ENCODE measurements around the gene NRSN2. TPM values are rescaled to one million over a fixed set of nuclear protein-coding genes. Genes with fewer than 3 reads are reported as not detected.
"Not testable (repeated sequence)": the region's sequence is repeated elsewhere in the genome, so short reads cannot be mapped to it uniquely, and the experiment has no call there.

Gene NRSN2
- total and polyA plus RNA-seq, 7 experiments from 2014 or later, result 0.24 to 2.1 (median 1.3) TPM

- CTCF ChIA-PET, result interaction anchor here (1.0 kb wide), 1 partner anchor 28 kb away, joined by 3 read pairs; no protein-coding TSS in a partner anchor
- H3K4me3 Mint-ChIP-seq, result no peak overlapping the region
- H3K27ac Mint-ChIP-seq, result peak overlapping the region in 1 of 9 donors; percentile 28
- DNase-seq, result no peak
- no peaks in the 10 kb centered on the region for H3K9me3 Mint-ChIP-seq
- peaks cover 0 to 7% (median 0%) of the 10 kb centered on the region in 5 donors for H3K27me3 Mint-ChIP-seq
- no peak for ATAC-seq
- Histone ChIP-seq H3K9me3 (ENCODE audit: control insufficient read depth in 2 of 3, low read length in 3 of 3) (no peaks in the 10 kb centered on the region), H3K4me3 (ENCODE audit: low read length) (no peak overlapping the region), H3K4me1 (ENCODE audit: control insufficient read depth in 2 of 2, insufficient read depth in 2 of 2, low read length in 2 of 2) (no peaks in the 10 kb centered on the region), H3K27ac (ENCODE audit: low read depth, low read length) (no peak overlapping the region), H3K36me3 (ENCODE audit: control insufficient read depth in 2 of 3, insufficient read depth in 3 of 3, low read length in 3 of 3) (no peaks in the 10 kb centered on the region), H3K27me3 (ENCODE audit: control insufficient read depth in 2 of 2, insufficient read depth in 2 of 2, low read length in 2 of 2) (no peaks in the 10 kb centered on the region)
- peaks cover 0 to 25% (median 8%) of the 10 kb centered on the region in 7 donors for H3K4me1 Mint-ChIP-seq
- POLR2A ChIA-PET, result interaction anchor here (0.7 kb wide), 1 partner anchor 119 kb away, joined by 3 read pairs; no protein-coding TSS in a partner anchor
- intact Hi-C loops (cut with micrococcal nuclease), result no loop called here
- no peaks in the 10 kb centered on the region for H3K36me3 Mint-ChIP-seq
These were observed 28.5 kb downstream of the NRSN2 start for GRCh38 chr20:375265-375889.

- ATAC-seq (no peak), DNase-seq (no peak)
- H3K4me1 ChIP-seq (ENCODE audit: control insufficient read depth in 2 of 2, insufficient read depth in 2 of 2, low read length in 2 of 2), result no peaks in the 10 kb centered on the region
- Mint-ChIP-seq H3K27ac (peak overlapping the region in 1 of 9 donors; percentile 46), H3K9me3 (no peaks in the 10 kb centered on the region), H3K4me3 (no peak overlapping the region), H3K27me3 (peaks cover 0 to 7% (median 0%) of the 10 kb centered on the region in 5 donors), H3K4me1 (peaks cover 0 to 25% (median 8%) of the 10 kb centered on the region in 7 donors), H3K36me3 (no peaks in the 10 kb centered on the region)
- H3K27ac ChIP-seq (ENCODE audit: low read depth, low read length), result no peak overlapping the region
- POLR2A ChIA-PET, result no interaction called here
- H3K4me3 ChIP-seq (ENCODE audit: low read length), result no peak overlapping the region
- peaks cover 0 to 3% (median 0%) of the 10 kb centered on the region in 3 experiments for H3K36me3 ChIP-seq (ENCODE audit: control insufficient read depth in 2 of 3, insufficient read depth in 3 of 3, low read length in 3 of 3)
- intact Hi-C loops (cut with micrococcal nuclease), result no loop called here
- no peaks in the 10 kb centered on the region for H3K27me3 ChIP-seq (ENCODE audit: control insufficient read depth in 2 of 2, insufficient read depth in 2 of 2, low read length in 2 of 2)
- H3K9me3 ChIP-seq (ENCODE audit: control insufficient read depth in 2 of 3, low read length in 3 of 3), result no peaks in the 10 kb centered on the region
- CTCF ChIA-PET, result interaction anchor here (1.0 kb wide), 1 partner anchor 27 kb away, joined by 3 read pairs; no protein-coding TSS in a partner anchor
These were observed 29.2 kb downstream of the NRSN2 start for GRCh38 chr20:376089-376488.

GRCh38 chr20:376750-377149 lies 29.8 kb downstream of the NRSN2 start:
- Mint-ChIP-seq H3K36me3 (no peaks in the 10 kb centered on the region), H3K27ac (peak overlapping the region in 1 of 9 donors; percentile 46), H3K4me3 (no peak overlapping the region), H3K4me1 (peaks cover 0 to 23% (median 8%) of the 10 kb centered on the region in 7 donors), H3K9me3 (no peaks in the 10 kb centered on the region), H3K27me3 (peaks cover 0 to 7% (median 0%) of the 10 kb centered on the region in 5 donors)
- H3K4me1 ChIP-seq (ENCODE audit: control insufficient read depth in 2 of 2, insufficient read depth in 2 of 2, low read length in 2 of 2), result no peaks in the 10 kb centered on the region
- no peak for ATAC-seq
- no peaks in the 10 kb centered on the region for H3K27me3 ChIP-seq (ENCODE audit: control insufficient read depth in 2 of 2, insufficient read depth in 2 of 2, low read length in 2 of 2)
- no peak overlapping the region for H3K4me3 ChIP-seq (ENCODE audit: low read length)
- POLR2A ChIA-PET, result no interaction called here
- no peak overlapping the region for H3K27ac ChIP-seq (ENCODE audit: low read depth, low read length)
- H3K9me3 ChIP-seq (ENCODE audit: control insufficient read depth in 2 of 3, low read length in 3 of 3), result no peaks in the 10 kb centered on the region
- DNase-seq, result no peak
- CTCF ChIA-PET, result no interaction called here
- peaks cover 0 to 3% (median 0%) of the 10 kb centered on the region in 3 experiments for H3K36me3 ChIP-seq (ENCODE audit: control insufficient read depth in 2 of 3, insufficient read depth in 3 of 3, low read length in 3 of 3)
- intact Hi-C loops (cut with micrococcal nuclease), result no loop called here

GRCh38 chr20:377578-377977 lies 30.7 kb downstream of the NRSN2 start:
- H3K27me3 ChIP-seq (ENCODE audit: control insufficient read depth in 2 of 2, insufficient read depth in 2 of 2, low read length in 2 of 2); H3K27me3 Mint-ChIP-seq; H3K4me1 ChIP-seq (ENCODE audit: control insufficient read depth in 2 of 2, insufficient read depth in 2 of 2, low read length in 2 of 2); H3K4me3 Mint-ChIP-seq; POLR2A ChIA-PET; DNase-seq; H3K36me3 ChIP-seq (ENCODE audit: control insufficient read depth in 2 of 3, insufficient read depth in 3 of 3, low read length in 3 of 3); H3K4me3 ChIP-seq (ENCODE audit: low read length); H3K9me3 Mint-ChIP-seq; H3K36me3 Mint-ChIP-seq; ATAC-seq; H3K27ac Mint-ChIP-seq; intact Hi-C loops (cut with micrococcal nuclease); H3K27ac ChIP-seq (ENCODE audit: low read depth, low read length); H3K9me3 ChIP-seq (ENCODE audit: control insufficient read depth in 2 of 3, low read length in 3 of 3): not testable (repeated sequence)
- CTCF ChIA-PET, result interaction anchor here (0.6 kb wide), 1 partner anchor 44 kb away, joined by 5 read pairs; no protein-coding TSS in a partner anchor
- peaks cover 0 to 22% (median 7%) of the 10 kb centered on the region in 7 donors for H3K4me1 Mint-ChIP-seq

- POLR2A ChIA-PET, result interaction anchor here (0.6 kb wide), 1 partner anchor 13 kb away, joined by 4 read pairs; no protein-coding TSS in a partner anchor
- Histone ChIP-seq H3K9me3 (ENCODE audit: control insufficient read depth in 2 of 3, low read length in 3 of 3) (no peaks in the 10 kb centered on the region), H3K4me1 (ENCODE audit: control insufficient read depth in 2 of 2, insufficient read depth in 2 of 2, low read length in 2 of 2) (no peaks in the 10 kb centered on the region), H3K36me3 (ENCODE audit: control insufficient read depth in 2 of 3, insufficient read depth in 3 of 3, low read length in 3 of 3) (peaks cover 0 to 3% (median 0%) of the 10 kb centered on the region in 3 experiments), H3K4me3 (ENCODE audit: low read length) (no peak overlapping the region), H3K27me3 (ENCODE audit: control insufficient read depth in 2 of 2, insufficient read depth in 2 of 2, low read length in 2 of 2) (no peaks in the 10 kb centered on the region), H3K27ac (ENCODE audit: low read depth, low read length) (no peak overlapping the region)
- intact Hi-C loops (cut with micrococcal nuclease), result no loop called here
- H3K27ac Mint-ChIP-seq, result no peak overlapping the region
- H3K27me3 Mint-ChIP-seq, result peaks cover 0 to 7% (median 0%) of the 10 kb centered on the region in 5 donors
- H3K9me3 Mint-ChIP-seq, result no peaks in the 10 kb centered on the region
- H3K4me3 Mint-ChIP-seq, result peak overlapping the region in 4 of 10 donors; percentile 7 to 63 (median 32)
- CTCF ChIA-PET, result no interaction called here
- H3K4me1 Mint-ChIP-seq, result peaks cover 1 to 23% (median 12%) of the 10 kb centered on the region in 7 donors
- ATAC-seq, result no peak
- H3K36me3 Mint-ChIP-seq, result no peaks in the 10 kb centered on the region
- no peak for DNase-seq
These were observed 32.0 kb downstream of the NRSN2 start for GRCh38 chr20:378961-379336.

- H3K4me3 Mint-ChIP-seq, result peak overlapping the region; percentile 70 to 91 (median 86)
- CTCF ChIA-PET, result interaction anchor here (0.9 kb wide), 2 partner anchors 21 to 26 kb away, joined by 3 read pairs; no protein-coding TSS in a partner anchor
- H3K4me1 Mint-ChIP-seq, result peaks cover 4 to 33% (median 13%) of the 10 kb centered on the region in 7 donors
- H3K9me3 Mint-ChIP-seq, result no peaks in the 10 kb centered on the region
- H3K27me3 Mint-ChIP-seq, result peaks cover 0 to 7% (median 0%) of the 10 kb centered on the region in 5 donors
- peak overlapping the region; percentile 73 for H3K27ac ChIP-seq (ENCODE audit: low read depth, low read length)
- peak; percentile 63 for ATAC-seq
- H3K27me3 ChIP-seq (ENCODE audit: control insufficient read depth in 2 of 2, insufficient read depth in 2 of 2, low read length in 2 of 2), result no peaks in the 10 kb centered on the region
- H3K36me3 Mint-ChIP-seq, result peaks cover 0 to 7% (median 0%) of the 10 kb centered on the region in 5 donors
- no peaks in the 10 kb centered on the region for H3K4me1 ChIP-seq (ENCODE audit: control insufficient read depth in 2 of 2, insufficient read depth in 2 of 2, low read length in 2 of 2)
- POLR2A ChIA-PET, result interaction anchor here (0.6 to 2.1 kb wide), 4 partner anchors 23 to 163 kb away, joined by 3 to 5 read pairs (median 4); partner anchors contain the start of gene CSNK2A1
- H3K4me3 ChIP-seq (ENCODE audit: low read length), result peak overlapping the region; percentile 64
- H3K9me3 ChIP-seq (ENCODE audit: control insufficient read depth in 2 of 3, low read length in 3 of 3), result no peaks in the 10 kb centered on the region
- intact Hi-C loops (cut with micrococcal nuclease), result loop anchor here (1.0 to 2.0 kb wide), 7 partner anchors 14 to 738 kb away; partner anchors contain the start of genes TBC1D20 (in 2 of the 2) and PSMF1 (in 1 of the 2)
- H3K27ac Mint-ChIP-seq, result peak overlapping the region in 8 of 9 donors; percentile 55 to 92 (median 69)
- DNase-seq, result peak; percentile 22 to 78 (median 47)
- H3K36me3 ChIP-seq (ENCODE audit: control insufficient read depth in 2 of 3, insufficient read depth in 3 of 3, low read length in 3 of 3), result peaks cover 0 to 3% (median 0%) of the 10 kb centered on the region in 3 experiments
These were observed 34.1 kb downstream of the NRSN2 start for GRCh38 chr20:380763-381580.

All from naive thymus-derived CD4-positive, alpha-beta T cell (primary cell).